Jurkat, Clone E6-1 (cell line): Measurements from ENCODE around the gene NUFIP1. TPM values are rescaled to one million over a fixed set of nuclear protein-coding genes. Genes with fewer than 3 reads are reported as not detected.
"Not testable (repeated sequence)": the region's sequence is repeated elsewhere in the genome, so short reads cannot be mapped to it uniquely, and the experiment has no call there.

Experiments used
- DNase-seq: peaks from one replicate; pipeline ENCODE4 v3.0.0-alpha.2; 2011; ENCODE audit warnings: low read depth, low spot score
- H3K4me3 ChIP-seq: 2 replicates; pipeline ENCODE4 v1.5.1; 2011; ENCODE audit warnings: mild to moderate bottlenecking, low read length, control low read depth, moderate library complexity
- polyA plus RNA-seq: library from polyadenylated mRNA; unstranded; fragments of >200 nt; gene quantifications from one replicate; pipeline ENCODE4 v1.2.1, GENCODE V29; 2012; ENCODE audit warnings: missing spikeins; ENCODE audit not compliant: insufficient read length, insufficient read depth

NUFIP1 gene
- 7.2 TPM for polyA plus RNA-seq

GRCh38 chr13:44989071-44989889, at the start of gene NUFIP1, which contains the start of gene GPALPP1:
Gene NUFIP1, minus strand, starts transcription at chr13:44989471. Its CDS starts 35 bp downstream, at chr13:44989436.
Gene GPALPP1, plus strand, starts transcription at chr13:44989538. Its CDS starts 117 bp downstream, at chr13:44989655.
- DNase-seq, result peak; percentile 90
- H3K4me3 ChIP-seq, result peak within 1 kb of the TSS; percentile 95

GRCh38 chr13:45036206-45036605, 46.9 kb upstream of the NUFIP1 start:
- no peak for DNase-seq
- H3K4me3 ChIP-seq, result no peak overlapping the region

GRCh38 chr13:45034342-45034741, 45.1 kb upstream of the NUFIP1 start:
- no peak for DNase-seq
- H3K4me3 ChIP-seq, result no peak overlapping the region

GRCh38 chr13:45024847-45025246, 35.6 kb upstream of the NUFIP1 start:
- no peak for DNase-seq
- H3K4me3 ChIP-seq, result no peak overlapping the region

GRCh38 chr13:45021250-45021649, 32.0 kb upstream of the NUFIP1 start:
- H3K4me3 ChIP-seq, result no peak overlapping the region

GRCh38 chr13:45019981-45020380, 30.7 kb upstream of the NUFIP1 start:
- not testable (repeated sequence) for DNase-seq

More at GRCh38 chr13:45021250-45021649, 32.0 kb upstream of the NUFIP1 start:
- DNase-seq, result no peak

GRCh38 chr13:45016792-45017425, 27.6 kb upstream of the NUFIP1 start:
- DNase-seq, result no peak
- H3K4me3 ChIP-seq, result no peak overlapping the region

More at GRCh38 chr13:45019981-45020380, 30.7 kb upstream of the NUFIP1 start:
- H3K4me3 ChIP-seq, result not testable (repeated sequence)

- H3K4me3 ChIP-seq, result no peak overlapping the region
- DNase-seq, result no peak
Measured at GRCh38 chr13:45015300-45015699, 26.0 kb upstream of the NUFIP1 start.

- no peak for DNase-seq
- H3K4me3 ChIP-seq, result no peak overlapping the region
Measured at GRCh38 chr13:45011198-45011597, 21.9 kb upstream of the NUFIP1 start.

GRCh38 chr13:45007823-45008222, 18.6 kb upstream of the NUFIP1 start:
- DNase-seq, result no peak
- no peak overlapping the region for H3K4me3 ChIP-seq

- DNase-seq, result no peak
- no peak overlapping the region for H3K4me3 ChIP-seq
Measured at GRCh38 chr13:45007225-45007624, 18.0 kb upstream of the NUFIP1 start.

- H3K4me3 ChIP-seq, result no peak overlapping the region
- DNase-seq, result no peak
Measured at GRCh38 chr13:45004096-45004495, 14.8 kb upstream of the NUFIP1 start.

- no peak overlapping the region for H3K4me3 ChIP-seq
- no peak for DNase-seq
Measured at GRCh38 chr13:45003417-45003816, 14.1 kb upstream of the NUFIP1 start.

GRCh38 chr13:44989941-44990340, 670 bp upstream of the NUFIP1 start:
- H3K4me3 ChIP-seq, result peak overlapping the region; percentile 95
- DNase-seq, result no peak

- DNase-seq, result no peak
- no peak overlapping the region for H3K4me3 ChIP-seq
Measured at GRCh38 chr13:44978328-44978727, 10.9 kb downstream of the NUFIP1 start.

- no peak overlapping the region for H3K4me3 ChIP-seq
- no peak for DNase-seq
Measured at GRCh38 chr13:44976949-44977583, 12.2 kb downstream of the NUFIP1 start.

GRCh38 chr13:44976196-44976595, 13.1 kb downstream of the NUFIP1 start:
- H3K4me3 ChIP-seq, result no peak overlapping the region
- no peak for DNase-seq

GRCh38 chr13:44974056-44974793, 15.0 kb downstream of the NUFIP1 start:
- H3K4me3 ChIP-seq, result no peak overlapping the region
- DNase-seq, result no peak

GRCh38 chr13:44972956-44973581, 16.2 kb downstream of the NUFIP1 start:
- no peak overlapping the region for H3K4me3 ChIP-seq
- no peak for DNase-seq
